ENCODE measurements around the gene BMPER.

The BMPER gene

DNA sequence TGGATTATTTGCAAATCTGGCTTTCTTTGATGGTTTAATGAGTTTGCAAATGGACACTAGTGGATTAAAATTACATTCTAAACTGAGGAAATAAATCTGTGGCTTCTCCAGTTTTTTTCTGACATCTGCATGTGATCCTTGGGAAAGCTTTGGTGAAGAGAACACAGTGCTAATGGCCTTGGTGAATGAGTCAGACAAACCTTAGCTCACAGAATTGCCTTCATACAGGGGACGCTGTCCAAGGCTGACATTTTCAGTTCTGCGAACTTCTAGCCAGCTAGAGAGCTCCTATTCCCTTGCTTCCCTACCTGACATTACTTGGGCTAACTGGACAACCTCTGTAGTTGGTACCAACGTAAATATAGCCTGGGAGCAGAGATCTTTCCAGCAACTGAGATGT, 21.2 kb downstream of the BMPER start:
- DNase-seq = no peak

- no peak for DNase-seq
These were observed 23.6 kb downstream of the BMPER start for GRCh38 chr7:33928986-33929385.

- DNase-seq = no peak
These were observed 26.9 kb downstream of the BMPER start for GRCh38 chr7:33932221-33932620.

- no peak for DNase-seq
These were observed 27.6 kb downstream of the BMPER start for GRCh38 chr7:33932832-33933468.

- no peak for DNase-seq
These were observed 28.4 kb downstream of the BMPER start for GRCh38 chr7:33933611-33934281.

DNA sequence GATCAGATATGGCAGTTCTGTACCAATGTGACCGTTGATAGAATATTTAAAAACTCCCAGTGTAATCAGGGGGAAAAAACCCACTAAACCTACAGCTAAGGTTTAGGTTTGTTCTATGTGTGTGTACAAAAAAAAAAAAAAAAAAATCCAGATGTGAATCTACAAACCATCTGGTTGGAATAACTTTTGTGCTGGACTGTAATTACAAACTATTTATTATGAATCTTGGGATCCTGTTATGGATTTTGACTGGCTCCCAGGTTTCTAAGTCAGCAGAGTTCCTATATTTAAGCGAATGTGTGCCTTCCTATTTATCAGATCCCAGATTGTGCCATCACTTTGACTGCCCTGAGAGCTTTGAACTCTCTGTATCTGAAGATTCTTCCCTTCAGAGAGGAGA, 29.1 kb downstream of the BMPER start:
- DNase-seq = no peak

DNA sequence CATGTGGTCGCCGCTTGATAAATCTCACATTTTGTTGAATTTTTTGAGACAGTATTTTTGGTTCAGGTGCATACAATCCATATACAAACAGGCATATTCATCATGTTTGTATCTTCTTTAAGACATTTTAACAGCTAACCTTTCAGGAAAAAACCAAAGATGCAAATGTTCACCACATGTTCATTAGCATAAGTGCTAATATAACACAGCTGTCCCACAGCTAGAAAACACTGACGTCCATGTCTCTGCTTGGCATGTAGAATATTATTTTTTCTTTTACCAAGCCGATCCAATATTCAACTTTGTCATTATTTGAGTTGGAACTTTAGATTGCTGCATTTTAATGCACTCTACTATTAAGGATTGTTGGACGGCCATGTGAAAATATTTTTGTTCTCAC, 31.2 kb downstream of the BMPER start:
- DNase-seq = no peak

GRCh38 chr7:33937871-33938270, 32.5 kb downstream of the BMPER start:
- no peak for DNase-seq

- DNase-seq = no peak
These were observed 33.8 kb downstream of the BMPER start for GRCh38 chr7:33939121-33939520.

- no peak for DNase-seq
These were observed 35.2 kb downstream of the BMPER start for GRCh38 chr7:33940503-33940902.

- DNase-seq = no peak
These were observed 36.1 kb downstream of the BMPER start for GRCh38 chr7:33941418-33941817.

- DNase-seq = no peak
These were observed 40.9 kb downstream of the BMPER start for GRCh38 chr7:33946094-33946699.

DNA sequence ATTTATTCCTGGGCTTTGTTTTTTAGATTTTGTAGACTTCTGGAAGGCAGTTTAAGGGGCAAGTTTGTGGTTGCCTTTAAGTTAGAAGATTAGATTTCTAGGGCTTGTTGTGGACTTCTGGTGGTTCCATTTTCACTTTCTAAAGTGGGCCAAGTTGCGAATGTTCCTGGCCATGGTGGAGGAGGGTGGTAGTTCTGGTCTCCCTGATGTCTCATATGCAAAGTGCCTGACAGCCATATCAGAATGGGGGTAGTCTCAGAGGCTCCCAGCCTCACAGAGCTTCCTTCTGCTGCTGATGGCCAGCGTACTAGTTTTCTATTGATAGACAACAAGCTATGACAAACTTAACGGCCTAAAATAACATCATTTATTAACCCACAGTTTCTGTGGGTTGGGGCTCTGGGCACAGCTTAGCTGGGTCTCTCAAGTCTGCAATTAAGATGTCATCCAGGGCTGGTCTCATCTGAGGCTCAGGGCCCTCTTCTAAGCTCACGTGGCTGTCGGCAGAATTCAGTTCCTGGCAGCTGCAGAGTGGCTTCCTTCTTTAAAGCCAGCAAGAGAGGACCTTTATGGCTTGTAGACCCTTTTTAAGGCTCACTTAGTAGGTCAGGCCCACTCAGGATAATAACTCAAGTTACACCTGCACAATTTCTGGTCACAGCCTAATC, 44.8 kb downstream of the BMPER start:
- DNase-seq = no peak

- no peak for DNase-seq
These were observed 47.5 kb downstream of the BMPER start for GRCh38 chr7:33952824-33953223.

- no peak for DNase-seq
These were observed 52.8 kb downstream of the BMPER start for GRCh38 chr7:33958104-33958503.

GRCh38 chr7:33959676-33960075, 54.3 kb downstream of the BMPER start:
- no peak for DNase-seq

GRCh38 chr7:33961948-33962347, 56.6 kb downstream of the BMPER start:
- DNase-seq = no peak

GRCh38 chr7:33964417-33965182, 59.3 kb downstream of the BMPER start:
- no peak for DNase-seq

- no peak for DNase-seq
These were observed 59.9 kb downstream of the BMPER start for GRCh38 chr7:33965183-33965744.

- no peak for DNase-seq
These were observed 63.3 kb downstream of the BMPER start for GRCh38 chr7:33968591-33968990.

GRCh38 chr7:33970536-33970935, 65.2 kb downstream of the BMPER start:
- DNase-seq = no peak

GRCh38 chr7:33971106-33971505, 65.8 kb downstream of the BMPER start:
- DNase-seq = no peak

Data from NCI-H1436 treated with DMSO at 0.1 percent for 48 hours (cell line).